Amniotic stem cell (primary cell): ENCODE measurements around the gene NDUFC2.
"Not testable (repeated sequence)": the region's sequence is repeated elsewhere in the genome, so short reads cannot be mapped to it uniquely, and the experiment has no call there.

Source experiments
- DNase-seq: peaks from one replicate; lab custom pipeline; 2025; lab: John Stamatoyannopoulos, UW

Gene NDUFC2

GRCh38 chr11:78030429-78031325 lies 49.0 kb downstream of the NDUFC2 start:
- DNase-seq: no peak

DNA sequence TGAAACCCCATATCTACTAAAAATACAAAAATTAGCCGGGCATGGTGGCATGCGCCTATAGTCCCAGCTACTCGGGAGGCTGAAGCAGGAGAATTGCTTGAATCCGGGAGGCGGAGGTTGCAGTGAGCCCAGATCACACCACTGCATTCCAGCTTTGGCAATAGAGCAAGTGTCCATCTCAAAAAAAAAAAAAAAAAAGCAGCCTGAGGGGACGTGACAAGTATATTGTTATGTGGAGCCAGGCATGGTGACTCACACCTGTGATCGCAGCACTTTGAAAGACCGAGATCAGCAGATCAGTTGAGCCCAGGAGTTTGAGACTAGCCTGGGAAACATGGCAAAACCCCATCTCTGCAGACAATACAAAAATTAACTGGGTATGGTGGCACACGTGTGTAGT lies 51.2 kb downstream of the NDUFC2 start:
- DNase-seq: not testable (repeated sequence)

DNA sequence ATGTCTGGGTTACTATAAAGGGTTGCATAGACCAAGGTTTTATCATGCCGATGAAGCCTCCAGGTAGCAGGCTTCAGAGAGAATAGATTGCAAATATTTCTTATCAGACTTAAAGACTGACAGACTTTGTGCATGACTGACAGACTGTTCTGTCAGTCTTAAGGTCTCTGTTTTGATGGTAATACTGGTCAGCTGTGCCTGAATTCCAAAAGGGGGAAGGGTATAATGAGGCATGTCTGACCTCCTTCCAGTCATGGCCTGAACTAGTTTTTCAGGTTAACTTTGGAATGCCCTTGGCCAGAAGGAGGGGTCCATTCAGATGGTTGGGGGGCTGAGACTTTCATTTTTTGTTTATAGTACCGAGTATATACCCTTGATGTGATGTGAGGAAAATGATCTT lies 51.9 kb downstream of the NDUFC2 start:
- DNase-seq: no peak

GRCh38 chr11:78025378-78025777 lies 54.3 kb downstream of the NDUFC2 start:
- no peak for DNase-seq

DNA sequence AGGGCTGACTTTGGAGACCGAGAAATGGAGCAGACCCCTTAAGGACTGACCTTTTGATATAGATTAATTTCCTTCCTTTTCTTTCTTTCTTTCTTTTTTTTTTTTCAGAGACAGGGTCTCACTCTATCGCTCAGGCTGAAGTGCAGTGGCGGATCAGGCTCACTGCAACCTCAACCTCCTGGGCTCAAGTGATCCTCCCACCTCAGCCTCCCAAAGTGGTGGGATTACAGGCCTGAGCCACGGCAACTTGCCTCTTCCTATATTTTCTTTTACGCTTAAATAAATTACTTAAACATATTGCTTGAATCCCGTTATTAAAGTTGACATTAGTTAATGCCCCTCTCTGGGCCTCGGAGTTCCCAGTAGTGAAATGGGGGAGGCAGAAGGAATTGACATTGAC lies 56.2 kb downstream of the NDUFC2 start:
- DNase-seq: no peak

GRCh38 chr11:78022397-78023396 lies 57.0 kb downstream of the NDUFC2 start, which contains the start of gene KCTD14:
Gene KCTD14 (minus strand): TSS chr11:78023276. CDS start chr11:78023249, 27 bp downstream.
- DNase-seq: no peak

DNA sequence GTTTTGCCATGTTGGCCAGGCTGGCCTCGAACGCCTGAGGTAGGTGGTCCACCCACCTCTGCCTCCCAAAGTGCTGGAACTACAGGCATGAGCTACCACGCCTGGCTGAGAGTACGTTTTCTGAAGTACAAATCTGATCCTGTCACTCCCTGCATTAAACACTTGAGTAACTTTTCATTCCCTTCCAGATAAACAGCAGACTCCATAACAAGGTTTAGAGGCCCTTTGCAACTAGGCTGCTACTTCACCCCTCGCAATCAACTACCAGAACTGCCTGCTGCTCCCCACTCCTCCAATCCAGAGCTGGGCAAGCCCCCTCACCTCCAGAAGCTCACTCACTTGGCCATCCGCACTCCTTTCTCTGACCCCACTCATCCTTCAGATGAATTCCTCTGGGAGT lies 58.1 kb downstream of the NDUFC2 start:
- DNase-seq: no peak

DNA sequence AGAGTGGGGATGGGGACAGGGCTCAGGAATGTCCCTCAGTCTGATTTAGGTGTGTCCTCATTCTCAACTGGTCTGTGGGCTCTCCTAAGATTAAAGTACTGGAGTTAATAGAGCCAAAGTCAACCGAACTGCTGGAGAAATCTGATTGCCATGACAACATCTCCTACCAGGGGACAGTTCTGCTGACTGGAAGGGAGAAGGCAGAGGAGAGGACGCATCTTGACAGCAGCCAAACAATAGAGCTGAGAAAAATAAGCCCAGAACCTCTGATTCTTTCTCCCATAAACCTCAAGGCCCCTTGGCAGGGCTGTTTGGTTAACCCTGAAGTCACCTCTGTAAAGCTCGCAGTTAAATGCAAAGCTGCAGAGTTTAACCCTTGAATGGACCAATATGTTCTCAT lies 59.4 kb downstream of the NDUFC2 start:
- no peak for DNase-seq

GRCh38 chr11:78019808-78020207 lies 59.9 kb downstream of the NDUFC2 start:
- no peak for DNase-seq
